ENCODE data around the gene MLLT3. TPM values are rescaled to one million over a fixed set of nuclear protein-coding genes. Genes with fewer than 3 reads are reported as not detected.

MLLT3 gene
- total RNA-seq, 1 donor = 19.8 TPM

DNA sequence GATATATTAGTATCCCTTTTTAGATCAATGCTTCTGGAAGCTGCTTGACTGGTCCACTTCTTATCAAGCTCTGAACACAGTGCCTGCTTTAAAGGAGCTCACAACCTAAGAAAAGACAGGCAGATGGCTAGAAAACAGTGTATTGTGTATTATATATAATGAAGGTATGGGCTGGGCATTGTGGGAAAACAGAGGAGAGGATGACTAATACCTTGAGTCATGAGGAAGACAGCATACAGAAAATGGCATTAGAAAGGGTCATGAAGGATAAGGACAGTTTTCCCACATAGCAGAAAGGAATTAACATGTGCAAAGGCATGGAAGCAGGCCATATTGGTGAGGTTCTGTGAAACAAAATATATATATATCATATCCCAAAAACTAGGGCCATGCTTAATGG, 309.6 kb downstream of the MLLT3 start:
- peak; percentile 9 for DNase-seq (ENCODE audit: low read depth)
- no peak overlapping the region for H3K4me3 ChIP-seq (ENCODE audit: low read depth, low read length)
- TF ChIP-seq, protein P1, sequence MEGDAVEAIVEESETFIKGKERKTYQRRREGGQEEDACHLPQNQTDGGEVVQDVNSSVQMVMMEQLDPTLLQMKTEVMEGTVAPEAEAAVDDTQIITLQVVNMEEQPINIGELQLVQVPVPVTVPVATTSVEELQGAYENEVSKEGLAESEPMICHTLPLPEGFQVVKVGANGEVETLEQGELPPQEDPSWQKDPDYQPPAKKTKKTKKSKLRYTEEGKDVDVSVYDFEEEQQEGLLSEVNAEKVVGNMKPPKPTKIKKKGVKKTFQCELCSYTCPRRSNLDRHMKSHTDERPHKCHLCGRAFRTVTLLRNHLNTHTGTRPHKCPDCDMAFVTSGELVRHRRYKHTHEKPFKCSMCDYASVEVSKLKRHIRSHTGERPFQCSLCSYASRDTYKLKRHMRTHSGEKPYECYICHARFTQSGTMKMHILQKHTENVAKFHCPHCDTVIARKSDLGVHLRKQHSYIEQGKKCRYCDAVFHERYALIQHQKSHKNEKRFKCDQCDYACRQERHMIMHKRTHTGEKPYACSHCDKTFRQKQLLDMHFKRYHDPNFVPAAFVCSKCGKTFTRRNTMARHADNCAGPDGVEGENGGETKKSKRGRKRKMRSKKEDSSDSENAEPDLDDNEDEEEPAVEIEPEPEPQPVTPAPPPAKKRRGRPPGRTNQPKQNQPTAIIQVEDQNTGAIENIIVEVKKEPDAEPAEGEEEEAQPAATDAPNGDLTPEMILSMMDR (IDR thresholded peaks at IDR 0.05; ENCODE audit: insufficient read depth, low read length) = no peak

DNA sequence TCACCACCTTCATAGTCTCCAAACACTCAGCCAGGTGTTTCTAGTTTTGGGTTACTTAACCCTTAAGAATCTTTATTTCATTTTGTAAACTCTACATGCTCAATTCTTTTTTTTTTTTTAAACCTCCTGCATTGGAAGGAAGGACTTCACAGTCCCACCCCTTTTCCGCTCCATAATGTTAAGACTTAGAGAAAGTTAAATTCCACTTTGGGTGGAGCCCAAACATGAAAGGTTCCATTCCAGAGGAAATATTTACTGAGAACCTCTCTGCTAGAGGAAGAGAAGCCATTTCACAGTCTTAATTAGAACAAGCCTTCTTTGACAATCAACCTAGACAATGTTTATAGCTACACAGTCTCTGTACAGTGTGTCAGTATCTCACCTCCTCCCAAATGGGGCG, 312.3 kb downstream of the MLLT3 start:
- no peak overlapping the region for H3K4me3 ChIP-seq (ENCODE audit: low read depth, low read length)
- TF ChIP-seq, protein P1 (IDR thresholded peaks at IDR 0.05; ENCODE audit: insufficient read depth, low read length) = no peak
- DNase-seq (ENCODE audit: low read depth) = no peak

DNA sequence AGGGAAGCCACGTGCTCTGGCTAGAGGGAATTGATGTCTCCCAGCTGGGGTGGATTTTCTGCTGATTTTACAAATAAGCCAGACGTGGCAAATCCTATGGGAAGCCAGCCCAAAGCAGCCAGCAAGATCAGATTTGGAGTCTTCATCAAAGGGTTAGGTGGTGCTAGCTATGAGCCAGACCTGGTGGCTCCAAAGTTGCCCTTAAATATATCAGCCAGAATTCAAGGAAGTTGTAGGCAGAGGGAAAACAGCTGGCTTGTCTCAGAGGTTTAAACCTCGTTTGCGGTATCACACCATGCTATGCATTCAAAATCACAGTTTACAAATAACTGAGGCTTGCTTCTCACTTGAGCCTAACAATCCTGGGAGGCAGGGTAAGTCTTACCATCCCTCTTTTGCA, 313.2 kb downstream of the MLLT3 start:
- DNase-seq (ENCODE audit: low read depth) = no peak
- no peak overlapping the region for H3K4me3 ChIP-seq (ENCODE audit: low read depth, low read length)
- TF ChIP-seq, protein P1 (IDR thresholded peaks at IDR 0.05; ENCODE audit: insufficient read depth, low read length) = no peak

DNA sequence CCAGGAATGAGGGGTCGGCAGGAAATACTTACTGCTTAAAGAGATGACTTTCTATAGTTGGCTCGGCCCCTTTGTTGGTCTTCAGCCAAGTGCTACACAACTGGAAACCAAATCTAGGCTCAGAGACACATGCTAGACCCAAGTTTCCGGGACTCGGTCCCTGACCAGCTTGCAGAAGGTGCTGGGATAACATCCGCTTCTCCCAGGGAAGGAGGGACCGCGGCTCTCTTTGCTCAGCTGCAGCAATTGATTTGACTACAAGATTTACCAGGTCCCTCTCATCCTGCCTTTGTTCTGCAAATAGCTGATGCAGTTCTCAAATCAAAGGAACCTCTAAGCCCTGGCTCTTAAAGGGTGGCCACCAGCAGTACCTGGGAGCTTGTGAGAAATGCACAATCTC, 314.7 kb downstream of the MLLT3 start:
- H3K4me3 ChIP-seq (ENCODE audit: low read depth, low read length) = no peak overlapping the region
- no peak for DNase-seq (ENCODE audit: low read depth)
- TF ChIP-seq, protein P1 (IDR thresholded peaks at IDR 0.05; ENCODE audit: insufficient read depth, low read length) = no peak

DNA sequence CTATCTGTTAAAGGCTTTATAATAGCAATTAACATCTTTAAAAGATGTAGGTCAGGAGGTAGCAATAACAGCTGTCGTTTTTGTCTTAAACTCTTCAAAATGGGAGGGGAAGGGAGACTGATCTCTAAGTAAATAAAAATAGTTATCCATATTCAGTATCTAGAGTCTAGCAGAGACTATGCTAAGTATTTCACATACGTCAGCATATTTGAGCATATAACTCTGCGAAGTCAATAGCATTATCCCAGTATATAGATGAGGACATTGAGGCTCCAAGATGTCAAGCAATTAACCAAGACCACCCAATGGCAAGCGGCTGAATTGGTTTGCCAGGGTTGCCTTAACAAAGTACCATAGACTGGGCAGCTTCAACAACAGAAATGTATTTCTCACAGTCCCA, 316.8 kb downstream of the MLLT3 start:
- H3K4me3 ChIP-seq (ENCODE audit: low read depth, low read length) = no peak overlapping the region
- no peak for DNase-seq (ENCODE audit: low read depth)
- TF ChIP-seq, protein P1 (IDR thresholded peaks at IDR 0.05; ENCODE audit: insufficient read depth, low read length) = no peak

DNA sequence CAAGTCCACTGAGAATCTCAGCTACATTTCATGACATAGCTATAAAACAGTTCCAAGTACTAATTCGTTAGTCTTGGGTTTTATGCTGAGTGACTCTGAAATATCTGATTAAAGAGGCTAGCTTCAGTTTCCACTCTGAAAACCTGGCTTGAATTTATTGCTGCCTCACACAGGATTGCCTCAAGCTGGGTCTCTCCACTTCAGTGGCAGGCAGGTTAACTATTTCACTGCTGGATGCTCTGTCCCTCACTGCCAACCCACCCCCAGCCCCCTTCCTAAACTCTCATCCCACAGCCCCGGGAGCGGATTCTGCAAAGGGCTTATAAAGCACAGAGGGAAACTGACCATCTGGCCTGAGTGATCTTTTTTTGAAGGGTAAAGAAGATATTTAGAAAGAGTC, 318.3 kb downstream of the MLLT3 start:
- no peak for DNase-seq (ENCODE audit: low read depth)
- H3K4me3 ChIP-seq (ENCODE audit: low read depth, low read length) = no peak overlapping the region
- TF ChIP-seq, protein P1 (IDR thresholded peaks at IDR 0.05; ENCODE audit: insufficient read depth, low read length) = no peak

DNA sequence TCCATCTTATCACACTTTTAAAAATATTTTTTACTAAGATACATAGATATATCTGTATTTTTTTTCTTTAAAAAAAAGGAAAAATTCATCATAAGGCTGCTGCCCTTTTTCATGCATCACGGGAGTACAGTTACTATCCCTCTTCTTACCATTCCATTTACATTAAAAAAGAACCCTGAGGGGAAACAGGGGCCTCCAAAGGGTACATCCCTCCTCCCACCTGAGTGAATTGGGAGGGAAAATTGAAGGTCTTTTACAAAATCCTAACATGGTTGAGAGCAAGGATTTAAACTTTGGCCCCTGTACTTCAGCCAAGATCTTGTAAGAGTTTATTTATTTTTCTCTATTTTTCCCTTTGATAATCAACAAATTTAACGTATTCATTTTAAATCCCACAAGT, 319.2 kb downstream of the MLLT3 start:
- H3K4me3 ChIP-seq (ENCODE audit: low read depth, low read length) = no peak overlapping the region
- TF ChIP-seq, protein P1 (IDR thresholded peaks at IDR 0.05; ENCODE audit: insufficient read depth, low read length) = no peak
- DNase-seq (ENCODE audit: low read depth) = no peak
